DMS153 (cell line): ENCODE measurements around the gene PLA2G4C.
A peak's percentile ranks its signal among the peaks of the same experiment; 100 is the strongest.
"Not testable (repeated sequence)": the region's sequence is repeated elsewhere in the genome, so short reads cannot be mapped to it uniquely, and the experiment has no call there.

Experiments
- DNase-seq: peaks from one replicate; lab custom pipeline; 2025; lab: John Stamatoyannopoulos, UW

PLA2G4C gene

GRCh38 chr19:48111280-48111679 is 663 bp upstream of the PLA2G4C start:
- peak; percentile 68 for DNase-seq

DNA sequence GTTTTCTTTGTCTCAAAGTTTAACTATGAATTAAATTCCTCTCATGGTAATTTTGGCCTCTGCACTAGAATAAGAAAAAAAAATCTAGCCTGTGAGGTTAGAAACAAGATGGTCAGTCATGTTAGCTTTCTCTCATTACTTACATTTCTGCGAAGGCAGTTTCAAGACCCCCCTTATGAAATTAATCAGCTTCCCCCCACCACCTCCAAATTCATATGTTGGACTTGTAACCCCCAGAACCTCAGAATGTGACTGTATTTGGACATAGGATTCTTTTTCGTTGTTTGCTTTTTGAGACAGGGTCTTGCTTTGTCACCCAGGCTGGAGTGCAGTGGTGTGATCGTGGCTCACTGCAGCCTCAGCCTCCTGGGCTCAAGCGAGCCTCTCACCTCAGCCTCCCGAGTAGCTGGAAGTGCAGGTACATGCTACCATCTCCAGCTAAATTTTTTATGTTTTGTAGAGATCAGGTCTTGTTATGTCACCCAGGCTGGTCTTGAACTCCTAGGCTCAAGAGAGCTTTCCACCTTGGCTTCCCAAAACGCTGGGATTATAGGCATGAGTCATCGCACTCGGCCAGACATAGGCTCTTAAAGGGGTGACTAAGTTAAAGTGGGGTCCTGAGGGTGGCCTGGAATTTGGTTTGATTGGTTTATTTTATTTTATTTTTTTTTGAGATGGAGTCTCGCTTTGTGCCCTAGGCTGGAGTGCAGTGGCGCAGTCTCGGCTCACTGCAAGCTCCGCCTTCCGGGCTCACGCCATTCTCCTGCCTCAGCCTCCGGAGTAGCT is 1.4 kb downstream of the PLA2G4C start:
- DNase-seq = no peak

DNA sequence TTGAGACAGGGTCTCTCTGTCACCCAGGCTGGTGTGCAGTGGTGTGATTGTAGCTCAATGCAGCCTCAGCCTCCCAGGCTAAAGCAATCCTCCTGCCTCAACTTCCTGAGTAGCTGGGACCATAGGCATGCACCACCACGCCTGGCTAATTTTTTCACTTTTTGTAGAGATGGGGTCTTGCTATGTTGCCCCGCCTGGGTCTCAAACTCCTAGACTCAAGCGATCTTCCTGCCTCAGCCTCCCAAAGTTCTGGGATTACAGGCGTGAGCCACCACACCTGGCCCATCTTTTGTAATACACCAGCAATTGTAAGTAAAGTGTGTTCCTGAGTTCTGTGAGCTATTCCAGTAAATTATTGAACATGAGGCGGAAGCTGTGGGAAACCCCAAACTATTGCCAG is 6.7 kb downstream of the PLA2G4C start:
- DNase-seq = no peak

- DNase-seq = no peak
Observed at GRCh38 chr19:48102870-48103751, 7.5 kb downstream of the PLA2G4C start.

DNA sequence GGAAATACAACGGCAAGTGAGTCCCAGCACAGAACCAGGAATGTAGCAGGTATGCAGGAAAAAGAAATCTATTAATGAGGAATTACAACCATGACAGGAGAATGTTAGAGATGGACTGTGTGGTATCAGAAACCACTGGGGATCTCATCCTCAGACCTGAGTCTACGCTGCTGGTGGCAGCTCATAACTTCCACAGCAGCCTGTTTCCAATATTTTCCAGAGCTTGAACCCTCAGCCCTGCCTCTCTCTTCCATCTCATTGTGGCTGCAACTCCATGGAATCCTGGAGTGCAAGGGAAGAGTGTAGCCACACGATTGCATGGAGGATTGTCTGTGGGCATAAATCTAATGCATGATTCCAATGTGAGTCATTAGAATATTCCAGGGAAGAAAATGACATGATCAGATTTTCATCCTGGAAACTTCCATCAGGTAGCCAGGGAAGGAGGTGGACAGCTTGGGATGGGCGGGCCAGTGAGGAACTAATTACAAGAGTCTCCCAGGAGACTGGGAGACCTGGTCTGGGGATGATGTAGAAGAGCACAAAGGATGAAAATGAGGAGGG is 14.9 kb downstream of the PLA2G4C start:
- no peak for DNase-seq

GRCh38 chr19:48094855-48095203 is 15.8 kb downstream of the PLA2G4C start:
- no peak for DNase-seq

DNA sequence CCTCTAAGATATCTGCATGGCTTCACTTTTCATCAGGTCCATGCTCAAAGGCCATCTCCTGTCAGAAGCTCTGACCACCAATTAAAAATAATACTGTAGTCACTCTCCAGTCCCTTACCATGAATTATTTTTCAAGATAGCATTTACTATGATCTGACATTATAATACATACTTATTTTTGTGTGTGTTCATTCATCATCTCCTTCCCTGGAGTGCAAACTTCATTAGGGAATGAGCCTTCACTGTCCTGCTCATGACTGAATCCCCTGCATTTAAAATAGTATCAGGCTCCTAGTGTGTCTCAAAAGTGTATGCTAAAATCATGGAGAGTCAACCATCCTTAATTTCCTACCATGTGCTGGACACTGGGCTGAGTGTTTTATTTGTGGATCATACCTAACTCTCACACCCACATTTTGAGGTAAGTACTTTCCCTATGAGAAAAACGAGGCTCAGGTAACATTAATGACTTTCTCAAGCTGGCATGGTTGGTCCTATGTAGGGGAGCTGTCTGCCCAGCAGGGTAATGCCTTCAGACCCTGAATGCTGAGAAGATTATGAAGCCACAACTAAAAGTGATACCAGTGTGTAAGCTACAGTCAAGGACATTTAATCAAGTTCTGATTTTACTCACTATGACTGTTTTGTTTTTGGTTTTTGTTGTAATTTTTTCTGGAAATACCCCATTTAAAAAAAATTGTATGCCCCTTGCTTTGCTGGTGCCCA is 16.3 kb downstream of the PLA2G4C start:
- no peak for DNase-seq

DNA sequence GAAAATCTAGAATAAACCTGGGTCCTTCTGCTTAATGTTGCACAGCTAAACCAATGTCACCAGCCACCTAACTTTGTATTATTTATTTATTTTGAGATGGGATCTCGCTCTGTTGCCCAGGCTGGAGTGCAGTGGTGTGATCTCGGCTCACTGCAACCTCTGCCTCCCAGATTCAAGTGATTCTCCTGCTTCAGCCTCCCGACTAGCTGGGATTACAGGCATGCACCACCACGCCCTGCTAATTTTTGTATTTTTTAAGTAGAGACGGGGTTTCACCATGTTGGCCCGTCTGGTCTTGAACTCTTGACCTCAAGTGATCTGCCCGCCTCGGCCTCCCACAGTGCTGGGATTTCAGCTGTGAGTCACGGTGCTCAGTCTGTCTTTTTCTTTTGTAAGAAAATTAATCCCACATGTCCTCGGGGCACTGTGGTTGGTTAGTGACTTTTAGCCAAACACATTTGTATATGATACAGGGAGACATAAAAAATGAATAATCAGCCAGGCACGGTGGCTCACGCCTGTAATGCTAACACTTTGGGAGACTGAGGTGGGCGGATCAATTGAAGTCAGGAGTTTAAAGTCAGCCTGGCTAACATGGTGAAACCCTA is 19.4 kb downstream of the PLA2G4C start:
- not testable (repeated sequence) for DNase-seq

- DNase-seq = peak; percentile 48
Observed at GRCh38 chr19:48090281-48090802, 20.3 kb downstream of the PLA2G4C start.

GRCh38 chr19:48088991-48089390 is 21.6 kb downstream of the PLA2G4C start:
- DNase-seq = not testable (repeated sequence)

DNA sequence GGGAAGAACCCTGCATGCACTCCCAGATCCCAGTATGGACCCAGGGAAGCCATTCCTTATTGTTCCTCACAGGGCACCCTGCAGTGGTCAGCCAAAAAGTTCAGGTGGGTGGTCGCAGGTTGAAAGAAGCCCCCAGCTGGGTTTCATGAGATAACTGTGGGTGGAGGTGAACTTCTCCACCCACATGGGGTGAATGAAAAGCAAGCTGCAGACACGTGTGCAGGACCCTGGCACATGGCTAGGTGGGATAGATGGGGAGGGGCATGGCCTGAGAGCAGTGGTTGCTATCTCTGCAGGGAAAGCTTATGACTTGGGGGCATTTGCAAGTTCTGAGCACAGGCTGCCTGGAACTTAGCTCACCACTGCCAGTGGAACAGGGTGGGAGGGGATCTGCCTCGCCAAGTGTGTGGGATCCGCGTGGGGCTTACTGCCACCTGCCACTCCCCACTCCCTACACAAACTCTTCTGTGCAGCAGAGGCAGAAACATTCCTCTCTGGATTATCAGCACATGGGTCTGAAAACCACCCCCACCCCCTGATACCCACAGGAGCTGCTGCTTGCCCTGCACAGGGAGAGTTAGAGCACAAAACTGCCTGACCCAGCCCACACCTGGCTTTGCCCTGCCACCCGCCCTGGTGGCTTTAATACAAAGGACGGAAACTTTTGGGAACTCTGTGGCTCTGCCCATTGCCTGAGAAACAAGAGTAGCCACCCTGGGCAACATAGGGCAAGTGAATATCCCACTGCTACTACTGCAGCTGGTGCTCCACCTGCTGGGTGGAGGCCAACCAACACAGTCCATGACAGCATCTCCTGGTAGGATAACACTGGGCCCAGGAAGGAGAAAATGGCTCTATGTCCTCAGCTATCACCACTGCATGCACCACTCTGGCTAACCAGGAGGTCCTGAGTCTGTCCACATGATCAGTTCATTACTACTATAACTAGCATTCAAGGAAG is 24.4 kb downstream of the PLA2G4C start:
- no peak for DNase-seq

GRCh38 chr19:48085076-48085475 is 25.5 kb downstream of the PLA2G4C start:
- no peak for DNase-seq

- DNase-seq = no peak
Observed at GRCh38 chr19:48081106-48081505, 29.5 kb downstream of the PLA2G4C start.

DNA sequence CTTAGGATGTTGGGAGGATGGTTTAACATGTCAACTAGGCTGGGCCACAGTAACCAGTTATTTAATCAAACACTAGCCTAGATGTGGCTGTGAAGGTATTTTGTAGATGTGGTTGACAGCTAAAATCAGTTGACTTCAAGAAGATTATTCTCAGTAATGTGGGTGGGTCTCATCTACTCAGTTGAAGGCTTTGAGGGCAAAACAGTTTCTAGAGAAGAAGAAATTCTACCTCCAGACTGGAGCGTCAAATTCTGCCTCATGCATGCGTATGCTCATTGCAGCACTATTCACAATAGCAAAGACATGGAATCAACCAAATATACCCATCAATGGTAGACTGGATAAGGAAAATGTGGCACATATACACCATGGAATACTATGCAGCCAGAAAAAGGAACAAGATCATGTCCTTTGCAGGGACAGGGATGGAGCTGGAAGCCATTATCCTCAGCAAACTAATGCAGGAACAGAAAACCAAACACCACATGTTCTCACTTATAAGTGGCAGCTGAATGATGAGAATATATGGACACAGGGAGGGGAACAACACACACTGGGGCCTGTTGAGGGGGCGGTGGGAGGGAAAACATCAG is 40.3 kb downstream of the PLA2G4C start:
- DNase-seq = not testable (repeated sequence)

DNA sequence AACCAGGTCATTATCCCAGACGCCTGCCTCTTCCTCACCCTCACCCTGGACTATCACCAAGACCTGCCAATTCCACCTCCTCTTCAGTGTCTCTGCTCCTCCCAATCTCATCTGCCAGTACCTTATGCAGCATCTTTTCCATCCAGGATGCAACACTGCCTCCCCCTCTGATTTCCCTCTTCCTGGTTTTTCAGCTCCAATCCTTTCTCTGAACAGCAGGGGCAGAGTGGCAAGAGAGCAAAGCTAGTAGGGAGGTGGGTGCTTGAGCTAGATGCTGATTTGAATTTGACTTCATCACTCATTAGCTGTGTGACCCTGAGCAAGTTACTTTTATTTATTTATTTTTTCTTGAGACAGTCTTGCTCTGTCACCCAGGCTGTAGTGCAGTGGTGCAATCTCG is 41.2 kb downstream of the PLA2G4C start:
- no peak for DNase-seq

- no peak for DNase-seq
Observed at GRCh38 chr19:48064509-48064908, 46.1 kb downstream of the PLA2G4C start.

GRCh38 chr19:48061401-48062344 is 48.9 kb downstream of the PLA2G4C start:
- no peak for DNase-seq

DNA sequence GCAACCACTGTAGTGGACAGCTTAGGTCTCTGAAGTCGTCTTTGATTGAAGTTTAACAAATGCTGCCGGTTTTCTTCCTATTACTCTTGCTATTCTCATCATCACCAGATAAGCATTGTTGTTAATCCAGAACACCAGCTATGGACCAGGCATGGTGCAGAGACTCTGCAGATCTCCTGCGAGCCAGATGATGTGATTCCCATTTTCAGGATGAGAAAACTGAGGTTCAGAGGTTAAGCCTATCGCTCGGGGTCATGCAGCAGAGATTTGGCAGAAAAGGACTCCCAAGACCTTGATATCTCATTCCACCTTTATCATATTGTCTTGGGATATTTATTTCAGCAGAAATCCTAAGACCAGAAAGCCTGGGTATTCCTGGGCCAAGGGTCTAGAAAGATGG is 50.2 kb downstream of the PLA2G4C start:
- no peak for DNase-seq

GRCh38 chr19:48059331-48059730 is 51.3 kb downstream of the PLA2G4C start:
- no peak for DNase-seq
